Breast epithelium (tissue), 4 donors: ENCODE results near the gene THRSP. TPM values are rescaled to one million over a fixed set of nuclear protein-coding genes. Genes with fewer than 3 reads are reported as not detected.

Source experiments
- DNase-seq, 2 donors: peaks; one replicate each; pipeline ENCODE4 v3.0.0-alpha.2; 2019; ENCODE audit warnings: low spot score in 2 of 2
- H3K27ac ChIP-seq, 2 donors: fragments of 200-600 bp; sonication (generic) in 1 of 2; one replicate each; pipeline ENCODE4 v1.5.1; 2016 to 2019; ENCODE audit warnings: mild to moderate bottlenecking in 1 of 2
- H3K27me3 ChIP-seq, 2 donors: fragments of 200-600 bp; sonication (generic) in 1 of 2; one replicate each; pipeline versions ENCODE4 v1.5.1 to v1.6.0; 2017 to 2019; ENCODE audit warnings: control low read depth in 1 of 2, mild to moderate bottlenecking in 1 of 2
- H3K36me3 ChIP-seq: fragments of 200-600 bp; one replicate; pipeline ENCODE4 v1.5.1; 2019
- H3K4me1 ChIP-seq, 2 donors: fragments of 200-600 bp; sonication (generic); one replicate each; pipeline ENCODE4 v1.5.1; 2016 to 2019; ENCODE audit warnings: control low read depth in 1 of 2
- H3K4me3 ChIP-seq, 3 donors: fragments of 200-600 bp; sonication (generic); 1 replicate in 2 of 3; 2 replicates in 1 of 3; pipeline ENCODE4 v1.5.1; 2016 to 2019; ENCODE audit warnings: mild to moderate bottlenecking in 3 of 3, moderate library complexity in 2 of 3
- H3K9me3 ChIP-seq, 2 donors: fragments of 200-600 bp; sonication (generic) in 1 of 2; one replicate each; pipeline ENCODE4 v1.5.1; 2016 to 2019; ENCODE audit warnings: control low read depth in 1 of 2
- POLR2A ChIP-seq: fragments of 450-650 bp; IDR thresholded peaks from one replicate; pipeline ENCODE4 v1.6.1; 2016; ENCODE audit warnings: antibody characterized with exemption, mild to moderate bottlenecking, moderate library complexity
- POLR2AphosphoS5 ChIP-seq, 3 donors: sonication (generic); formaldehyde crosslinking; IDR thresholded peaks; one replicate each; pipeline ENCODE4 v1.6.1; 2017; ENCODE audit warnings: antibody characterized with exemption in 3 of 3
- intact Hi-C: fragments of 100-400 bp; cut with DNase I; formaldehyde crosslinking; loops from one replicate; pipeline ENCODE4 v1.15.1; 2023; ENCODE audit warnings: low total_unique reads
- total RNA-seq, 3 donors: library from RNA; depleted of rRNA; stranded (reverse); fragments of >200 nt; gene quantifications; one replicate each; pipeline ENCODE4 v1.1.0, GENCODE V29; 2016
- TF ChIP-seq, protein P1 (sequence below), 3 donors: fragments of 450-650 bp; IDR thresholded peaks; one replicate each; pipeline ENCODE4 v1.5.1; 2016 to 2017; ENCODE audit warnings: antibody characterized with exemption in 3 of 3, mild to moderate bottlenecking in 3 of 3, moderate library complexity in 3 of 3

The THRSP gene
- total RNA-seq, 3 donors from 2014 or later = 1.6 to 74.9 (median 5.7) TPM

DNA sequence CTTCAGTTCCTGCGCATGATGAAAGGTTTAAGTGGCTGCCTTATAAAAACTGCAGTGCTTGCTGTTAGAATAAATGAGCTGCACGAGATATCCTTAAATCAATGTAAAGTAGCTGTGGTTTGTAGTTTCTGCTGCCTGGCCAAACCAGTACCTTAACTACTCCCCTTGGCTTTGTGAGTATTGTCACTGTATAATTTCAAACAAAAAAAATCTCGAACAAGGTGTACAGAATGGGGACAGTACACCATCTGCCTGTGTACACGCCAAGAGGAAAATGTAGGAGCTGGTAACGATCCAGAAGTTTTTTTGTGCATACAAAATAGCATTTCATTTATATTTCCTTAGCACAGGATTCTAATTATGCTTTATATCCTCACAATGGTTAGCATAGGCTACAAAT, 36.6 kb downstream of the THRSP start:
- TF ChIP-seq, protein P1, sequence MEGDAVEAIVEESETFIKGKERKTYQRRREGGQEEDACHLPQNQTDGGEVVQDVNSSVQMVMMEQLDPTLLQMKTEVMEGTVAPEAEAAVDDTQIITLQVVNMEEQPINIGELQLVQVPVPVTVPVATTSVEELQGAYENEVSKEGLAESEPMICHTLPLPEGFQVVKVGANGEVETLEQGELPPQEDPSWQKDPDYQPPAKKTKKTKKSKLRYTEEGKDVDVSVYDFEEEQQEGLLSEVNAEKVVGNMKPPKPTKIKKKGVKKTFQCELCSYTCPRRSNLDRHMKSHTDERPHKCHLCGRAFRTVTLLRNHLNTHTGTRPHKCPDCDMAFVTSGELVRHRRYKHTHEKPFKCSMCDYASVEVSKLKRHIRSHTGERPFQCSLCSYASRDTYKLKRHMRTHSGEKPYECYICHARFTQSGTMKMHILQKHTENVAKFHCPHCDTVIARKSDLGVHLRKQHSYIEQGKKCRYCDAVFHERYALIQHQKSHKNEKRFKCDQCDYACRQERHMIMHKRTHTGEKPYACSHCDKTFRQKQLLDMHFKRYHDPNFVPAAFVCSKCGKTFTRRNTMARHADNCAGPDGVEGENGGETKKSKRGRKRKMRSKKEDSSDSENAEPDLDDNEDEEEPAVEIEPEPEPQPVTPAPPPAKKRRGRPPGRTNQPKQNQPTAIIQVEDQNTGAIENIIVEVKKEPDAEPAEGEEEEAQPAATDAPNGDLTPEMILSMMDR (IDR thresholded peaks at IDR 0.05) = no peak
- TF ChIP-seq POLR2A (no peak), POLR2AphosphoS5 (IDR thresholded peaks at IDR 0.05) (no peak)
- Histone ChIP-seq H3K27ac (no peak overlapping the region), H3K9me3 (no peaks in the 10 kb centered on the region), H3K4me1 (no peaks in the 10 kb centered on the region), H3K36me3 (no peaks in the 10 kb centered on the region), H3K27me3 (no peaks in the 10 kb centered on the region), H3K4me3 (no peak overlapping the region)
- intact Hi-C loops = no loop called here
- no peak for DNase-seq

DNA sequence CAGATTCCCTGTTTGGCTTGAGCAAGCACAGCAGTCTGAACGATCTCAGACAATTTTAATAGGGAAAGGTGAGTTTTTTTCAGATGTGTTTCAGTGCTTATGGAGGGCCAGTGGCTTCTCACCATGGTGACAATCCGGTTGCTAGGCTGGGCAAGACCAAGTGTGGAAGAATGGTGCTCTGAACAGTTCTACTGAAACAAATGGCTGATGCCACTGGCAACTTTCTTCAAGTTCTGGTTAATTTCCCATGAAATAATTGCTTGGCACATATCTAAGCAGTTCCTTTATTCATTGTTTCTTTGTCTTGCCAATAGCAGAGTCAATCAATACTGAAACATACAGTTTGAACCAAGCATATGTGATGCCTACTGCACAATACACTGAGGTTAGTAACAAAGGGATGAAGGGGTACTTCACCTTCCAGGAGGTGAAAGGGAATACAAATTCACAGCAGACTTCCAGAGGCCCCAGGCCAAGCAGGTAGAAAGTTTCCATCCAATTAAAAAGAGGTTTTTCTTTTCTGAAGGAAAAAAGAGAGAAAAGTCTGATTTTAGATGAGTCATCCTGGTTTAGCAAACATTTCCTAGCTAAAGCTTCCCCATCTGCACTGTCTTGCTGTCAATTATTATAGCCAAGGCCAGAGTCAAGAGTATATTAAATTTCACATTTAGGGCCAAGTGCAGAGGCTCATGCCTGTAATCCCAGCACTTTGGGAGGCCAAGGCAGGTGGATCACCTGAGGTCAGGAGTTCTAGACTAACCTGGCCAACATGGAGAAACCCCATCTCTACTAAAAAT, 37.2 kb downstream of the THRSP start:
- peak overlapping the region in 1 of 2 donors; percentile 28 for H3K27ac ChIP-seq
- H3K4me1 ChIP-seq = no peaks in the 10 kb centered on the region
- DNase-seq = no peak
- no peaks in the 10 kb centered on the region for H3K36me3 ChIP-seq
- intact Hi-C loops = no loop called here
- TF ChIP-seq POLR2AphosphoS5 (IDR thresholded peaks at IDR 0.05) = no peak
- TF ChIP-seq, protein P1 (IDR thresholded peaks at IDR 0.05) = no peak
- no peak for TF ChIP-seq POLR2A
- H3K9me3 ChIP-seq = no peaks in the 10 kb centered on the region
- no peak overlapping the region for H3K4me3 ChIP-seq
- no peaks in the 10 kb centered on the region for H3K27me3 ChIP-seq

DNA sequence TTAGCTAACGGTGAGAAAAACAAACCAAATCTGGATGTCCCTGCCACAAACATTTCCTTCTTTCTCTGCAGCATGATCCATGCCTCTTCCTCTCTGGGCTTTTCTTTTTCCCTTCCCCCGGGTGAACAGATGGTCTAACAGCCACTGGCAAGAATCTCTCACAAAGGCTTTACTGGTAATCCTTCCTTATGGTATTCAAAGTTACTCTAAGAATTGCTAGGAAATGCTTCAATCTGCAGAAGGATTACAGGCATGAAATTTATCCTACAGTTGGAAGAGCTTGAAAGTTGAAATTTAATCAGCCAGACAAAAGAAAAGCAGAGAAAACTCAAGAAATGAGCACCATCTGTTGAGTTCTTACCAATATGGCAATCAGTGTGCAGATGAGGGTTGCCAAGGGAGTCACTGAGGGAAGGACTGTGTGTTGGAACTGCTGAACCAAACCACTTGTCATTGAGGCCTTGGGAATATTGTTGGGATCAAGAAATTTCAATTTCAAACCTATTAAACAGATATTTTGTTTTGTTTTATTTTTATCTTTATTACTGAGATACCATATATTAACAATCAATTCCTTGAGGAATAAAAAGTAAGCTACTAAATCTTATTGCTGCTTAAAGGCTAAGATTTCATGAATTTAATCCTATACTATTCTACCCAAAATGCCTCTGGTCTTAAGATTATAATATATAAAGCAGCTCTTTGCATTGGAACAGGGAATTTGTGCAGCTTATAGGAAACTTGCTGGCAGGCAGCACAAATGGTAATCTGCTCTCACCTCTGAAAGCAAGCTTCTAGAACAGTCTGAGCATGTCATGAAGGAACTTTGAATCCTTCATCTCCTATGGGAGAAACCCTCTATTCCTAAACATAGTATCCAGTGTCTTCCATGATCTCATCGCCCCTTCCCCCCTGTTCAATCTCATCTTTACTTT, 45.7 kb downstream of the THRSP start:
- H3K4me3 ChIP-seq = no peak overlapping the region
- DNase-seq = no peak
- TF ChIP-seq, protein P1 (IDR thresholded peaks at IDR 0.05) = no peak
- TF ChIP-seq POLR2AphosphoS5 (IDR thresholded peaks at IDR 0.05) = no peak
- no peak for TF ChIP-seq POLR2A
- peaks cover 5% of the 10 kb centered on the region for H3K36me3 ChIP-seq
- H3K27ac ChIP-seq = no peak overlapping the region
- H3K4me1 ChIP-seq = no peaks in the 10 kb centered on the region
- no peaks in the 10 kb centered on the region for H3K27me3 ChIP-seq
- no peaks in the 10 kb centered on the region for H3K9me3 ChIP-seq
- intact Hi-C loops = no loop called here

DNA sequence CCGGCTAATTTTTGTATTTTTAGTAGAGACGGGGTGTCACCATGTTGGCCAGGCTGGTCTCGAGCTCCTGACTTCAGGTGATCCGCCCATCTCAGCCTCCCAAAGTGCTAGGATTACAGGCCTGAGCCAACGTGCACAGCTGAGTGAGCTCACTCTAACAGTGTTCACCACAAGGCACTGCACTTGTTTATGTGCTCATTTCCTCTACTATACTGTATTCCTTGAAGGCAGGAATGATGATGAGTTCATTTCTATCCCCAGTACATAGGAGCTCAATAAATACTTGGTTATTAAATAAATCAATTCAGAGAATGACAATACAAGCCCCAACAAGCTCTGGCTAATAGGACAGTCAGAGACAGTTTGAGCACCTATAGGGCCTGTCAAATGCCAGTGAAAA, 46.7 kb downstream of the THRSP start:
- no peaks in the 10 kb centered on the region for H3K4me1 ChIP-seq
- no peaks in the 10 kb centered on the region for H3K27me3 ChIP-seq
- TF ChIP-seq POLR2AphosphoS5 (IDR thresholded peaks at IDR 0.05) (no peak), POLR2A (no peak)
- TF ChIP-seq, protein P1 (IDR thresholded peaks at IDR 0.05) = no peak
- DNase-seq = no peak
- intact Hi-C loops = no loop called here
- peaks cover 5% of the 10 kb centered on the region for H3K36me3 ChIP-seq
- H3K27ac ChIP-seq = no peak overlapping the region
- no peak overlapping the region for H3K4me3 ChIP-seq
- no peaks in the 10 kb centered on the region for H3K9me3 ChIP-seq

DNA sequence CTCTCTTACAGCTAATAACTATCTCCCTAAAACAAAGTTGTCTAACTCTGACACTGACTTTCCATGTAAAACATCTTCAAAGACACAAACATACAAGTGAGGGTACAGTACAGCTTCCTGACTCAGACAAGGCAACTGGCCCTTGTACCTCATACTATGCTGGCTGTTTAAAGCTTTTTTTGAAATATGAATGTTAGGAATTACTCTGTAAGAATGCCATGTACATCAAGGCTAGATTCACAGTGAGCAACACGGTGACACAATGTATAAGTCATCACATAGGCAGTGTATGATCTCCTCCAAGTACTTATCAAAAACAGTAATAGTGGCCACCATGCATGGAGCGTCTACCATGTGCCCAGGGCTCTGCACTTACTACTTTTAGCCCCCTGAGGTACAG, 47.2 kb downstream of the THRSP start:
- Histone ChIP-seq H3K4me1 (no peaks in the 10 kb centered on the region), H3K4me3 (no peak overlapping the region), H3K27me3 (no peaks in the 10 kb centered on the region), H3K9me3 (no peaks in the 10 kb centered on the region), H3K36me3 (peaks cover 5% of the 10 kb centered on the region), H3K27ac (no peak overlapping the region)
- no peak for DNase-seq
- intact Hi-C loops = no loop called here
- TF ChIP-seq POLR2A = no peak
- TF ChIP-seq POLR2AphosphoS5 (IDR thresholded peaks at IDR 0.05) = no peak
- TF ChIP-seq, protein P1 (IDR thresholded peaks at IDR 0.05) = no peak
